HepG2 (cell line): ENCODE data around the gene IL17F.

Source experiments
- SP2 ChIP-seq: sonication (generic); formaldehyde crosslinking; IDR thresholded peaks from 2 replicates; pipeline ENCODE4 v1.5.1; 2020; ENCODE audit warnings: mild to moderate bottlenecking, missing genetic modification reagents
- TCF7L2 ChIP-seq: IDR thresholded peaks from 2 replicates; pipeline ENCODE4 v1.6.1; 2011; ENCODE audit warnings: mild to moderate bottlenecking, low read depth, low read length, moderate library complexity
- ZKSCAN1 ChIP-seq: fragments of 150-350 bp; IDR thresholded peaks from 2 replicates; pipeline ENCODE4 v1.6.1; 2014; ENCODE audit warnings: low read length
- TF ChIP-seq, protein P1 (sequence below): sonication (generic); formaldehyde crosslinking; conservative IDR thresholded peaks from 2 replicates; pipeline ENCODE4 v1.4.0; 2020; ENCODE audit warnings: missing genetic modification reagents

DNA sequence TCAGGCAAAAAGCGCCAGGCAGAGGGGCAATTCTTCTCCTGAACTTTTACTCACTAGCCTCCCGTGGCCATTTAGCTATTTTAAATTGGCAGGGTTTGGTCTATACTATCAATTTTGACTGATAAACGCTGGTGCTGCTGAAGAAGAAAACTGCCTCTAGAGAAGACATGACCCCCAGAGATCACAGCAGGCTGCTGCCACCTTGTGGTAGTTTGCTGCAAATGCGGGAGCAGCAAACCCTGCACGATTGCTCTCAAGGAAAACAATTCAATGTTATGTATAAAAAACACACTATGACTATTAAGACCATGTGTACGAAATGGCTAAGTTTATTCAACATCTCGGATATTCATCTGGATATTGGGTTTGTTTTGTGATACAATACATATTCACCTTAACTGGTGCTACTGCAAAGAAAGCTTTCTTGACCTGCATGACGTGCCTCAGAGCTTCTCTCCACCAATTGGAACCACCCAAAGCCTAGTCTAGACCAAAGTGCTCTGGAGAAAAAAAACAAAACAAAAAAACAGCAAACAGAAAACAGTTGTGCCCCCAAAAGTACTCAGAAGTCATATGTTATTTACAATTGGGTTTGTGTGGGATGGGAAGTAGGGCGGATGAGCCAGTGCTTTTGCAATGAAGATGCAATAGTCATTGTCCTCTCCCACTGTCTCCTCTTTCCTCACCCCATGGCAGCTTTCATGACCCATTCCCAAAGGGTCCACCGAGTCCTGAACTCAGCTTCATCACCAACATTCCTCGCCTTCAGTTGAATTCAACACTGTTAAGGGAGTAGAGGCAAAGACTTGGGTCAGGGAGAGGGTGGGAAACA is 19.6 kb upstream of the IL17F start:
- no peak for TF ChIP-seq SP2 (CRISPR knock-in tag)
- TF ChIP-seq, protein P1, sequence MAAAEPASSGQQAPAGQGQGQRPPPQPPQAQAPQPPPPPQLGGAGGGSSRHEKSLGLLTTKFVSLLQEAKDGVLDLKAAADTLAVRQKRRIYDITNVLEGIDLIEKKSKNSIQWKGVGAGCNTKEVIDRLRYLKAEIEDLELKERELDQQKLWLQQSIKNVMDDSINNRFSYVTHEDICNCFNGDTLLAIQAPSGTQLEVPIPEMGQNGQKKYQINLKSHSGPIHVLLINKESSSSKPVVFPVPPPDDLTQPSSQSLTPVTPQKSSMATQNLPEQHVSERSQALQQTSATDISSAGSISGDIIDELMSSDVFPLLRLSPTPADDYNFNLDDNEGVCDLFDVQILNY = no peak
- TF ChIP-seq TCF7L2 = no peak
- TF ChIP-seq ZKSCAN1 = no peak
